Measurements from ENCODE around the gene CLN6.
"Not testable (repeated sequence)": the region's sequence is repeated elsewhere in the genome, so short reads cannot be mapped to it uniquely, and the experiment has no call there.

CLN6 gene

DNA sequence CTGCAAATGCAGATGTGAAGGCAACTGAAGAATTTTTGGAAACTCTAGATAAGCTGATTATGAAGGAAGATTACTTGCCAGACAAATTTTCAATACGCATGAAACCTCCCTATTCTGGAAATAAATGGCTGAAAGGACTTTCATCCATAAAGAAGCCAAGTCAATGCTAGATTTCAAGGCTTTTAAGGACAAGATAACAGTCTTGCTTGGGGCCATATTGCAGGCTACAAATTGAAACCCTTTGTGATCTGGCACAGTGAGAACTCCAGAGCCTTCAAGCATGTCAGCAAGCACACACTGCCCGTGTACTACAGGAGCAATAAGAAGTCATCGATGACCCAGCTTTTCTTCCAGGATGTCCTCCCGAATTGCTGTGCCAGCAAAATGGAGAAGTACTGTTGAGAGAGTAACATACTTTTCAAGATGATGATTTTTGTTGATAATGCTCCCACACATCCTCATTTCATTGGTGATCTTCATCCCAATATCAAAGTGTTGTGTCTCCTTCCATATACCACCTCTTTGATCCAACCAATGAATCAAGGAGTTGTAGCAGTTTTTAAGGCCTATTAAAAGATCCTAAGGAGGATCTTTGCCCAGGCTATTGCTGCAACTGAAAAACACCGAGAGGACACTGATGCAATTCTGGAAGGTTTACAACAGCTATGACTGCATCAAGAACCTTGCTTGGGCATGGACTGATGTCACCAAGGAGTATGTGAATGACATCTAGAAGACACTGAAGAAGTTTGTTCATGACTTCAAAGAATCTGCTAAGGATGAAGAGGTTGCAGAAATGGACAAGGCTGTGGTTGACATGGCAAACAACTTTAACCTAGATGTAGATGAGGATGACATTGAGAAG is 44.7 kb downstream of the CLN6 start:
- no peak overlapping the region for H3K4me3 ChIP-seq (ENCODE audit: low read depth, low read length)
- TF ChIP-seq, protein P1, sequence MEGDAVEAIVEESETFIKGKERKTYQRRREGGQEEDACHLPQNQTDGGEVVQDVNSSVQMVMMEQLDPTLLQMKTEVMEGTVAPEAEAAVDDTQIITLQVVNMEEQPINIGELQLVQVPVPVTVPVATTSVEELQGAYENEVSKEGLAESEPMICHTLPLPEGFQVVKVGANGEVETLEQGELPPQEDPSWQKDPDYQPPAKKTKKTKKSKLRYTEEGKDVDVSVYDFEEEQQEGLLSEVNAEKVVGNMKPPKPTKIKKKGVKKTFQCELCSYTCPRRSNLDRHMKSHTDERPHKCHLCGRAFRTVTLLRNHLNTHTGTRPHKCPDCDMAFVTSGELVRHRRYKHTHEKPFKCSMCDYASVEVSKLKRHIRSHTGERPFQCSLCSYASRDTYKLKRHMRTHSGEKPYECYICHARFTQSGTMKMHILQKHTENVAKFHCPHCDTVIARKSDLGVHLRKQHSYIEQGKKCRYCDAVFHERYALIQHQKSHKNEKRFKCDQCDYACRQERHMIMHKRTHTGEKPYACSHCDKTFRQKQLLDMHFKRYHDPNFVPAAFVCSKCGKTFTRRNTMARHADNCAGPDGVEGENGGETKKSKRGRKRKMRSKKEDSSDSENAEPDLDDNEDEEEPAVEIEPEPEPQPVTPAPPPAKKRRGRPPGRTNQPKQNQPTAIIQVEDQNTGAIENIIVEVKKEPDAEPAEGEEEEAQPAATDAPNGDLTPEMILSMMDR (conservative IDR thresholded peaks at IDR 0.05; ENCODE audit: low read depth, low read length) = no peak
- DNase-seq (ENCODE audit: low read depth) = no peak

DNA sequence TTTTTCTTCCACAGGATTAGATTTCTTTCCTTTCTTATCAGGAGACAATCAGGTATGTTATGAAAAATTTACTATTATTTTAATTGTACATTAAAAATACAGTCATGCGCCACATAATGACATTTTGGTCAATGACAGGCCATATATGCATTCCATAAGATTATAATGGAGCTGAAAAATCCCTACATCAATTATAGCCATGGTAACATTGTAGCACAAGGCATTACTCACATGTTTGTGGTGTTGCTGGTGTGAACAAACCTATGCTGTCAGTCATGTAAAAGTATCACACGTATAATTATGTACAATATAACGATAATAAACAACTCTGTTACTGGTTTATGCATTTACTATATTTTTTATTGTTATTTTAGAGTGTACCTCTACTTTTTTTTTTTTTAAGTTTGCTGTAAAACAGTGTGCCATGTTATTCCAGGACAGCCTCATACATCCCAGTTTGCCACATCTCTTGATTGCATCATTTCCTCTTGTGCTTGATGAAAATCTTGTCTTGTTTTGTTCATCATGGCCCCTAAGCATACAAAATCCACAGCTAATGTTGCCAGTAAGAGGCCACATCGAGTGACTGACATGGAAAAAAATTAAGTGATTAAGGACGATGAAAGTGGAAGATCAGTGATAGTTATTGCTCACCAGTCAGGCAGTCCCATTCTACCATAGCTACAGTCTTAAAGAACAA is 45.8 kb downstream of the CLN6 start:
- DNase-seq (ENCODE audit: low read depth) = peak; percentile 59
- H3K4me3 ChIP-seq (ENCODE audit: low read depth, low read length) = no peak overlapping the region
- TF ChIP-seq, protein P1 (conservative IDR thresholded peaks at IDR 0.05; ENCODE audit: low read depth, low read length) = no peak

DNA sequence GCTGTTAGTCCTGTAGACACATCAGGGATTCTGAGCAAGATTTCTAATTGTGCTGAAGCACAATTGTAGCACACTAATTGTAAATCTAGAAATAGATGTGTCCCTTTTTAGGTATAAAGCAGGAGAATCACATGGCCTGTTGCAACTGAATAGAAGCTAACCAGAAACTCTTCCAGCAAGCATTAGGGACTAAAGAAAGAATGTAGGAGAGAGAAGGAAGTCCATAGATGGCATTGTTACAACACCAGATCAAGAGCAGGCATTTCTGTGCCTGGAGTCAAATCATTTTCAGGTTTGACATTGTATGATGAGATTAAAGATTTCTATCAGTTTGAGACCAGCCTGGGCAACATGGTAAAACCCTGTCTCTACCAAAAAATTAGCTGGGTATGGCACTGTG is 51.8 kb downstream of the CLN6 start:
- TF ChIP-seq, protein P1 (conservative IDR thresholded peaks at IDR 0.05; ENCODE audit: low read depth, low read length) = no peak
- no peak overlapping the region for H3K4me3 ChIP-seq (ENCODE audit: low read depth, low read length)
- peak; percentile 80 for DNase-seq (ENCODE audit: low read depth)

DNA sequence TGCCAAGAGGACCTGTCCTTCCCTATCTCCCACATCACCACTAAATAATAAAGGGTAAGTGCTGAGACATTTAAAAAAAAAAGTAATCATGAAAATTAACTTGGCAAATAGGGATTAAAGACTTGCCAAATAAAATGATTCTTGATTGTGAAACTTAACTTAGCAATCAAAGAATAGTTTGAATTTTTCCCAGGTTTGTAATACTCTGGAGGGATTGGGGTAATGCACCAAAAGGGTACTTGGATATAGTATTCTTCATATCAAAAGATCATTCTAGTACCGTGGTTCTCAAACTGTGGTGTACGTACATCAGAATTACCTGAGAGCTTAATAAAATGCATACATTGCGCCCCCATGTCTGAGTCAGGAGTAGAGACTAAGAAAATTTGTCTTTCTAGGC is 52.9 kb downstream of the CLN6 start:
- DNase-seq (ENCODE audit: low read depth) = no peak
- no peak overlapping the region for H3K4me3 ChIP-seq (ENCODE audit: low read depth, low read length)
- TF ChIP-seq, protein P1 (conservative IDR thresholded peaks at IDR 0.05; ENCODE audit: low read depth, low read length) = no peak

DNA sequence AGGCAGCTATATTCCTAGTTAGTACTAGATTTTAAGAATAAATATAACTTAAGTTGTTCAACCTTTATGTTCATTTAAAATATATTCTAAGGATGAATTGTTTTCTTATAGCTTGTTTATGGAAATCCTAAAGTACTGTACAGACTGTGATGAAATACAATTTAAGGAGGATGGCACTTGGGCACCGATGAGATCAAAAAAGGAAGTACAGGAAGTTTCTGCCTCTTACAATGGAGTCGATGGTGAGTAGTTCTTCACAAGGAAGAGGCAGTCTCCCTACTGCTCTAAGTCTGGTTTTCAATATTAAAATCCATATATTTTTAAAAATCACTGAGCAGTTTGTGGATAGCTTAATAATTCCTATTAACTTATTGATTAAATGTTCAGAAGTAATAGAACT is 54.0 kb downstream of the CLN6 start:
- no peak for DNase-seq (ENCODE audit: low read depth)
- H3K4me3 ChIP-seq (ENCODE audit: low read depth, low read length) = no peak overlapping the region
- TF ChIP-seq, protein P1 (conservative IDR thresholded peaks at IDR 0.05; ENCODE audit: low read depth, low read length) = no peak

DNA sequence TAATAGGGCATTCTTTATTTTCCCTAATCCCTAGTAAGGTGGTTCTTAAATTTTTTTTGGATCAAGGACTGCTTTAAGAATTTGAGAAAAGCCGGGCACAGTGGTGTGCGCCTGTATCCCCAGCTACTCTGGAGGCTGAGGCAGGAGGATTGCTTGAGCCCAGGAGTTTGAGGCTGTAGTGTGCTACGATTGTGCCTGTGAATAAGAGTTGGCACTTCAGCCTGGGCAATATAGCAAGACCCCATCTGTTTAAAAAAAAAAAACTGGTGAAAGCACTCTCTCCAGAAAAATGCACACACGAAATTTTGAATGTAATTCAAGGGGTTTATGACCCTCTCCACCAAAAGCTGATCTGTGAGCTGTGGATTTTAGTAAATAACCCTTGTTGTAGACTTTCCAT is 56.4 kb downstream of the CLN6 start:
- DNase-seq (ENCODE audit: low read depth) = no peak
- TF ChIP-seq, protein P1 (conservative IDR thresholded peaks at IDR 0.05; ENCODE audit: low read depth, low read length) = no peak
- no peak overlapping the region for H3K4me3 ChIP-seq (ENCODE audit: low read depth, low read length)

DNA sequence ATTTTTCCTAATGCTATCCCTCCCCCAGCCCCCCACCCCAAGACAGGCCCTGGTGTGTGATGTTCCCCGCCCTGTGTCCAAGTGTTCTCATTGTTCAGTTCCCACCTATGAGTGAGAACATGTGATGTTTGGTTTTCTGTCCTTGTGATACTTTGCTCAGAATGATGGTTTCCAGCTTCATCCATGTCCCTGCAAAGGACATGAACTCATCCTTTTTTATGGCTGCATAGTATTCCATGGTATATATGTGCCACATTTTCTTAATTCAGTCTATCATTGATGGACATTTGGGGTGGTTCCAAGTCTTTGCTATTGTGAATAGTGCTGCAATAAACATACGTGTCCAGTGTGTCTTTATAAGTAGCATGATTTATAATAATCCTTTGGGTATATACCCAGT is 57.5 kb downstream of the CLN6 start:
- not testable (repeated sequence) for H3K4me3 ChIP-seq (ENCODE audit: low read depth, low read length); DNase-seq (ENCODE audit: low read depth)

Measured in choroid plexus epithelial cell (primary cell).